Thymus (tissue), 11 donors: ENCODE data around the gene DAGLA. TPM values are rescaled to one million over a fixed set of nuclear protein-coding genes. Genes with fewer than 3 reads are reported as not detected.
A peak's percentile ranks its signal among the peaks of the same experiment; 100 is the strongest.

Experiments
- DNase-seq, 9 donors: peaks; one replicate each; pipeline ENCODE4 v3.0.0-alpha.2; 2013; ENCODE audit warnings: low spot score in 9 of 9, low read depth in 6 of 9, missing footprints in 1 of 9
- H3K27ac ChIP-seq, 2 donors: one replicate each; pipeline ENCODE4 v1.5.1; 2013; ENCODE audit warnings: control low read depth in 1 of 2, low read depth in 1 of 2, low read length in 1 of 2, mild to moderate bottlenecking in 1 of 2, moderate library complexity in 1 of 2
- H3K27me3 ChIP-seq, 2 donors: one replicate each; pipeline ENCODE4 v1.5.1; 2013; ENCODE audit warnings: low read length in 1 of 2; ENCODE audit not compliant: control insufficient read depth in 2 of 2, insufficient read depth in 1 of 2
- H3K36me3 ChIP-seq, 2 donors: one replicate each; pipeline ENCODE4 v1.5.1; 2013; ENCODE audit warnings: low read length in 1 of 2, mild to moderate bottlenecking in 1 of 2, moderate library complexity in 1 of 2; ENCODE audit not compliant: control insufficient read depth in 2 of 2, insufficient read depth in 2 of 2
- H3K4me1 ChIP-seq, 2 donors: one replicate each; pipeline ENCODE4 v1.5.1; 2013; ENCODE audit warnings: low read length in 2 of 2; ENCODE audit not compliant: control insufficient read depth in 2 of 2, insufficient read depth in 2 of 2
- H3K4me3 ChIP-seq, 2 donors: one replicate each; pipeline ENCODE4 v1.5.1; 2013; ENCODE audit warnings: low read length in 2 of 2, control low read depth in 1 of 2, mild to moderate bottlenecking in 1 of 2
- H3K9me3 ChIP-seq, 2 donors: one replicate each; pipeline ENCODE4 v1.5.1; 2013; ENCODE audit warnings: low read length in 1 of 2, mild to moderate bottlenecking in 1 of 2; ENCODE audit not compliant: control insufficient read depth in 2 of 2, insufficient read depth in 1 of 2
- WGBS: extraction: QIAGEN DNeasy Blood & Tissue Kit; methylation state at CpG from one replicate; pipeline ENCODE4 v1.1.7; 2013; 5-methylcytosine and 5-hydroxymethylcytosine counted together
- polyA plus RNA-seq: library from polyadenylated mRNA; stranded (reverse); fragments of 200-250 nt; gene quantifications from one replicate; pipeline ENCODE4 v1.2.3, GENCODE V29; 2013
- total RNA-seq: library from RNA; stranded (reverse); fragments of 120-200 nt; gene quantifications from one replicate; pipeline ENCODE4 v1.2.4, GENCODE V29; 2013
- donor health status: healthy.

DAGLA gene
- total and polyA plus RNA-seq, 2 donors = 0.14 to 0.43 TPM

DNA sequence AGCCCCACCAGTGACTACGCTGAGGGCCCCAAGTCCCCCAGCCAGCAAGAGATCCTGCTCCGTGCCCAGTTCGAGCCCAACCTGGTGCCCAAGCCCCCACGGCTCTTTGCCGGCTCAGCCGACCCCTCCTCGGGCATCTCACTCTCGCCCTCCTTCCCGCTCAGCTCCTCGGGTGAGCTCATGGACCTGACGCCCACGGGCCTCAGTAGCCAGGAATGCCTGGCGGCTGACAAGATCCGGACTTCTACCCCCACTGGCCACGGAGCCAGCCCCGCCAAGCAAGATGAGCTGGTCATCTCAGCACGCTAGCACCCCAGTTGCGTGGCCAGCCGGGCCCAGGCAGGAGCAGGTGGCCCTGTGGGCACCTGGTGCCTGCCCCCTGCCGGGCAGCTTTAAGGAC is 64.0 kb downstream of the DAGLA start:
- 96% methylated on average over 20 of the region's 20 CpGs for WGBS
- no peak overlapping the region for H3K27ac ChIP-seq
- H3K9me3 ChIP-seq = no peaks in the 10 kb centered on the region
- H3K36me3 ChIP-seq = no peaks in the 10 kb centered on the region
- DNase-seq = no peak
- no peak overlapping the region for H3K4me3 ChIP-seq
- peaks cover 0 to 12% of the 10 kb centered on the region in 2 donors for H3K27me3 ChIP-seq
- H3K4me1 ChIP-seq = no peaks in the 10 kb centered on the region

- no peaks in the 10 kb centered on the region for H3K4me1 ChIP-seq
- H3K4me3 ChIP-seq = no peak overlapping the region
- no peak for DNase-seq
- peaks cover under 1 to 17% of the 10 kb centered on the region in 2 donors for H3K27me3 ChIP-seq
- WGBS = 96% methylated on average over 10 of the region's 10 CpGs
- no peaks in the 10 kb centered on the region for H3K36me3 ChIP-seq
- H3K27ac ChIP-seq = no peak overlapping the region
- no peaks in the 10 kb centered on the region for H3K9me3 ChIP-seq
These were observed 64.5 kb downstream of the DAGLA start for GRCh38 chr11:61744609-61745156.

GRCh38 chr11:61745781-61746441 is 65.7 kb downstream of the DAGLA start:
- Histone ChIP-seq H3K27me3 (peaks cover 5 to 29% of the 10 kb centered on the region in 2 donors), H3K27ac (no peak overlapping the region), H3K4me1 (peaks cover 0 to 4% of the 10 kb centered on the region in 2 donors), H3K9me3 (no peaks in the 10 kb centered on the region), H3K4me3 (no peak overlapping the region), H3K36me3 (no peaks in the 10 kb centered on the region)
- DNase-seq = no peak
- 88% methylated on average over 15 of the region's 15 CpGs for WGBS

DNA sequence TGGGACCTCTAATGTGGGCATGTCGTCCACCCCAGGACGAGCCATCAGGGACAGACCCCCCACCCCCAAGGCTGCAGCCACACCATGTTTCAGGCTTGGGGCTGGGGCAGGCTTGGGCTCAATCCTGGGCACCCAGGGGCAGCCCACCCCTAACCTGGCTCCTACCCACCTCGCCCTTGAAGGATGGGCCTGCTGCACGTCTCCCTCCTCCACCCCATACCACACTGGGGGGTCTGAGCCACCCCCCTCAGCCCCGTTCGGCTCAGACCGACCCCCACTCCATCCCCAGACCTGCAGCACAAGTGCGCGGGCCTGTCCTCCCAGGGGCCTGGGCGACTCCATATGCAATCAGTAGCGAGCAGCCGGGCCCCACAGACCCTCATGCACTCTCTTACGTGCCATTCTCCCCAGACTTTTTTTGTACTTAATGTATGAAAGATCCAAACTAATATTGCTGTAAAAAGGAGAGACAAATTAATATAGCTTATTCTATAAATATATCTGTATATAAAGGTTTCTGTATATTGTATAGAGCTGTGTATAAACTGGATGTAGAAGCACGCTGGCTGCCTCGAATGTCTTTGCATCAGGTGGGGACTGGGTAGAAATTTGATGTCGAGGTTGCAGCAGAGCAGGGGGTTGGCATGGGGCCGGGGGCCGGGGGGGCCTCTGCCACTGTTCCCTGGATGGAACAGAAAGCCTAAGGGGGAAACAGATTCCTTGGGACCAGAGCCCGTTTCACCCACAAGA is 66.4 kb downstream of the DAGLA start:
- Histone ChIP-seq H3K9me3 (no peaks in the 10 kb centered on the region), H3K36me3 (no peaks in the 10 kb centered on the region), H3K4me3 (no peak overlapping the region), H3K4me1 (peaks cover 0 to 4% of the 10 kb centered on the region in 2 donors), H3K27me3 (peaks cover 8 to 36% of the 10 kb centered on the region in 2 donors), H3K27ac (no peak overlapping the region)
- WGBS = 92% methylated on average over 19 of the region's 19 CpGs
- DNase-seq = no peak

GRCh38 chr11:61747192-61747966 is 67.2 kb downstream of the DAGLA start:
- H3K36me3 ChIP-seq = no peaks in the 10 kb centered on the region
- peaks cover 15 to 43% of the 10 kb centered on the region in 2 donors for H3K27me3 ChIP-seq
- no peaks in the 10 kb centered on the region for H3K9me3 ChIP-seq
- DNase-seq = peak in 2 of 9 donors; percentile 19 to 32
- H3K27ac ChIP-seq = no peak overlapping the region
- 81% methylated on average over 19 of the region's 19 CpGs for WGBS
- H3K4me3 ChIP-seq = no peak overlapping the region
- peaks cover 0 to 7% of the 10 kb centered on the region in 2 donors for H3K4me1 ChIP-seq

DNA sequence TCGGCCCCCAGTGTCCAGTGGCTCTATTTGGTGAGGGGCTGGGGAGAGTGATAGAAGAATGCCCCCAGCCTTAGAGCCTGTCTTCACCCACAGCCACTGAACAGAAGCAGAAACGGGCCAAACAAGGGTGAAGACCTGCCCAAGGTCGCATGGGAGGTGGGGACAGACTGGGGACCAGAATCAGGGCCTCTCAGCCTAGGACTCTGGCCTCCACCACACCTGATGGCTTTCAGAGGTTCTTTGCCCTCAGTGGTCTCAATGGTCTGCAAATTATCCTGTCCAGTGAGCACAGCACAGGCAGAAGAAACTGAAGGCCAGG is 67.7 kb downstream of the DAGLA start:
- H3K4me1 ChIP-seq = peaks cover 2 to 10% of the 10 kb centered on the region in 2 donors
- no peaks in the 10 kb centered on the region for H3K9me3 ChIP-seq
- WGBS = 68% methylated on average over 3 of the region's 3 CpGs
- H3K27ac ChIP-seq = no peak overlapping the region
- peaks cover 21 to 47% of the 10 kb centered on the region in 2 donors for H3K27me3 ChIP-seq
- no peak overlapping the region for H3K4me3 ChIP-seq
- no peaks in the 10 kb centered on the region for H3K36me3 ChIP-seq
- DNase-seq = no peak

DNA sequence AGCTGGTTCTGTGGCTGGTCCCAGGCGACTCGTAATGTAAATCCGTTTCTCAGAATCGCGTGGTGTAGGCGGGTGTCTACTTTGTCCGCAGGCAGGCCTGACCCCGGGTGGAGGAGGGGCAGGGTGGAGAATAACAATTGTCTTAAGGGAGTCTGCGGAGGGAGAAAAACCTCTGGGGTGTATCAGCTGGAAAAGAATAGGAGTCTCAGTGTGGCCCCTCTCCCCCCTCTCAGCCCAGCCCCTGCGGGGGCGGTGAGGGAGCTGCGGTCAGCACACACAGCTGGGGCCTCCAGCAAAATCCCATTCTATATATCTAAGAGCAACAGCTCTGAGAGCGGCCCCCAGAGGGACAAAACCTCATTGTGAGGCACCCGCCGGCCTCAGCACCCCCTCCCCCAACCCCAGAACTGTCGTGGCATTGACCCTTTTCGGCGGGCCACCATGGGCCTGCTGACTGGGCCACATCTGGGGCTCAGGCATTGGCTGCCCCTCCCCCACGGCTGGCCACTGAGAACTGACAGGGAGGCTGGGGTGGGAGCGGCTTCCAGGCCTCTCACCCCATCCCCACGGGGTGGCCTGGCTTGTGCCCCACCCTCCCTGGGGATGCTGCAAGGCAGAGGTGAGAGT is 69.5 kb downstream of the DAGLA start:
- peaks cover 2 to 11% of the 10 kb centered on the region in 2 donors for H3K4me1 ChIP-seq
- WGBS = 77% methylated on average over 21 of the region's 21 CpGs
- peaks cover 25 to 63% of the 10 kb centered on the region in 2 donors for H3K27me3 ChIP-seq
- H3K36me3 ChIP-seq = no peaks in the 10 kb centered on the region
- no peaks in the 10 kb centered on the region for H3K9me3 ChIP-seq
- no peak overlapping the region for H3K27ac ChIP-seq
- DNase-seq = no peak
- H3K4me3 ChIP-seq = no peak overlapping the region

DNA sequence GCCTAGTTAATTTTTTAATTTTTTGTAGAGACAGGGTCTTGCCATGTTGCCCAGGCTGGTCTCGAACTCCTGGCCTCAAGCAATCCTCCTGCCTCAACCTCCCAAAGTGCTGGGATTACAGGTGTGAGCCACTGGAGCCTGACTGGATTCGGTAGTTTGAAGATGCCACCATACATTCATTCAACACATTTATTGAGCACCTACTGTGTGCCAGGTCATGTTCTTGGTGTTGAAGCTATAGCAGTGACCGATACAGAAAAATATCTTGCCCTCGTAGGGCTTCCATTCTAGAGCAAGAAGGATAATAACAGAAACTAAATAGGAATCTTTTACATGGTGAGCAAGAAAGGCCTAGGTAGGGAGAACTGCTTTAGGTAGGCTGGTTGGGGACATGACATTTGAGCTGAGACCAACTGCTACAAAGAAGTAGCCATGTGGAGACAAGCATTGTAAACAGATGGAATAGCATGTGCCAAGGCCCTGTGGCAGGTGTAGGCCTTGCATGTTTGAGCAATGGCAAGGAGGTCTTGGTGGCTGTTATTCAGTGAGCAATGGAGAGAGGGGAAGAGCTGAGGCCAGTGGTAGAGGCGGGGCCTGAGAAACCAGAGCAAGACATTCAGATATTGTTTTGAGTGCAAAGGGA is 70.6 kb downstream of the DAGLA start:
- peaks cover 25 to 69% of the 10 kb centered on the region in 2 donors for H3K27me3 ChIP-seq
- no peak for DNase-seq

More for the DNA sequence above, 70.6 kb downstream of the DAGLA start:
- Histone ChIP-seq H3K36me3 (no peaks in the 10 kb centered on the region), H3K27ac (no peak overlapping the region), H3K4me3 (no peak overlapping the region), H3K9me3 (no peaks in the 10 kb centered on the region), H3K4me1 (peaks cover 2 to 11% of the 10 kb centered on the region in 2 donors)
- 96% methylated on average over 5 of the region's 5 CpGs for WGBS
